ENCODE results near the gene CSF1.
A peak's percentile ranks its signal among the peaks of the same experiment; 100 is the strongest.
"Not testable (repeated sequence)": the region's sequence is repeated elsewhere in the genome, so short reads cannot be mapped to it uniquely, and the experiment has no call there.

The CSF1 gene

GRCh38 chr1:109950509-109950908 is 39.9 kb downstream of the CSF1 start:
- Histone ChIP-seq H3K4me3 (no peak overlapping the region), H3K27ac (no peak overlapping the region)
- TF ChIP-seq CTCF (IDR thresholded peaks at IDR 0.05), result no peak

GRCh38 chr1:109951501-109951900 is 40.9 kb downstream of the CSF1 start:
- not testable (repeated sequence) for DNase-seq (ENCODE audit: low spot score); H3K27ac ChIP-seq; H3K4me3 ChIP-seq

More at GRCh38 chr1:109950509-109950908, 39.9 kb downstream of the CSF1 start:
- no peak for DNase-seq (ENCODE audit: low spot score)

- Histone ChIP-seq H3K27ac (no peak overlapping the region), H3K4me3 (no peak overlapping the region)
- DNase-seq (ENCODE audit: low spot score), result no peak
- no peak for TF ChIP-seq CTCF (IDR thresholded peaks at IDR 0.05)
These were observed 43.4 kb downstream of the CSF1 start for GRCh38 chr1:109954041-109954512.

GRCh38 chr1:109959632-109959973 is 49.0 kb downstream of the CSF1 start:
- Histone ChIP-seq H3K27ac (peak overlapping the region in 1 of 2 donors; percentile 15), H3K4me3 (no peak overlapping the region)
- DNase-seq (ENCODE audit: low spot score), result no peak
- no peak for TF ChIP-seq CTCF (IDR thresholded peaks at IDR 0.05)

GRCh38 chr1:109959974-109960744 is 49.5 kb downstream of the CSF1 start:
- Histone ChIP-seq H3K27ac (peak overlapping the region in 1 of 2 donors; percentile 15), H3K4me3 (no peak overlapping the region)
- no peak for DNase-seq (ENCODE audit: low spot score)
- no peak for TF ChIP-seq CTCF (IDR thresholded peaks at IDR 0.05)

- H3K4me3 ChIP-seq, result no peak overlapping the region
- H3K27ac ChIP-seq, result no peak overlapping the region
- DNase-seq (ENCODE audit: low spot score), result no peak
- TF ChIP-seq CTCF (IDR thresholded peaks at IDR 0.05), result no peak
These were observed 50.1 kb downstream of the CSF1 start for GRCh38 chr1:109960745-109961094.

- Histone ChIP-seq H3K4me3 (no peak overlapping the region), H3K27ac (no peak overlapping the region)
- no peak for TF ChIP-seq CTCF (IDR thresholded peaks at IDR 0.05)
- DNase-seq (ENCODE audit: low spot score), result no peak
These were observed 53.2 kb downstream of the CSF1 start for GRCh38 chr1:109963864-109964263.
